HEK293T (cell line): ENCODE measurements around the gene CLRN3.

Source experiments
- CTCF ChIA-PET: fragments of 350-600 bp; formaldehyde crosslinking; extraction: SDS; loops from one replicate; lab custom pipeline; 2021; ENCODE audit warnings: antibody characterized with exemption, inconsistent platforms; lab: Yijun Ruan, JAX
- POLR2A ChIA-PET: fragments of 350-600 bp; formaldehyde crosslinking; extraction: SDS; loops from one replicate; lab custom pipeline; 2020; ENCODE audit warnings: antibody characterized with exemption, inconsistent platforms; lab: Yijun Ruan, JAX
- DNase-seq: peaks from one replicate; pipeline ENCODE4 v3.0.0; 2012; ENCODE audit warnings: mixed read lengths; ENCODE audit errors: extremely low spot score
- ARNT ChIP-seq: fragments of 450-650 bp; IDR thresholded peaks from 2 replicates; pipeline ENCODE4 v1.6.1; 2017; ENCODE audit warnings: mild to moderate bottlenecking
- BHLHE40 ChIP-seq: fragments of 450-650 bp; IDR thresholded peaks from 2 replicates; pipeline ENCODE4 v1.6.1; 2016; ENCODE audit warnings: mild to moderate bottlenecking, moderate library complexity, borderline replicate concordance
- CTBP1 ChIP-seq: fragments of 450-650 bp; IDR thresholded peaks from 2 replicates; pipeline ENCODE4 v1.6.1; 2016; ENCODE audit warnings: borderline replicate concordance
- ELF4 ChIP-seq: fragments of 450-650 bp; IDR thresholded peaks from 2 replicates; pipeline ENCODE4 v1.6.1; 2017; ENCODE audit warnings: antibody characterized with exemption
- FOXA1 ChIP-seq: fragments of 450-650 bp; IDR thresholded peaks from 2 replicates; pipeline ENCODE4 v1.6.1; 2016; ENCODE audit warnings: mild to moderate bottlenecking
- FOXK2 ChIP-seq: fragments of 450-650 bp; IDR thresholded peaks from 2 replicates; pipeline ENCODE4 v1.6.1; 2016; ENCODE audit warnings: mild to moderate bottlenecking
- FOXM1 ChIP-seq: fragments of 450-650 bp; IDR thresholded peaks from 2 replicates; pipeline ENCODE4 v1.6.1; 2017; ENCODE audit warnings: mild to moderate bottlenecking, borderline replicate concordance
- HDGF ChIP-seq: fragments of 450-650 bp; IDR thresholded peaks from 2 replicates; pipeline ENCODE4 v1.6.1; 2017; ENCODE audit warnings: antibody characterized with exemption, borderline replicate concordance
- L3MBTL2 ChIP-seq: fragments of 450-650 bp; conservative IDR thresholded peaks from 2 replicates; pipeline ENCODE4 v1.6.1; 2016; ENCODE audit warnings: mild to moderate bottlenecking
- LEF1 ChIP-seq: fragments of 450-650 bp; IDR thresholded peaks from 2 replicates; pipeline ENCODE4 v1.6.1; 2017; ENCODE audit warnings: mild to moderate bottlenecking, borderline replicate concordance
- NFRKB ChIP-seq: fragments of 450-650 bp; IDR thresholded peaks from 2 replicates; pipeline ENCODE4 v1.6.1; 2016; ENCODE audit warnings: mild to moderate bottlenecking, moderate library complexity
- PKNOX1 ChIP-seq: fragments of 450-650 bp; IDR thresholded peaks from 2 replicates; pipeline ENCODE4 v1.6.1; 2016
- SP1 ChIP-seq: fragments of 450-650 bp; IDR thresholded peaks from 2 replicates; pipeline ENCODE4 v1.6.1; 2017
- SUZ12 ChIP-seq: fragments of 450-650 bp; IDR thresholded peaks from 2 replicates; pipeline ENCODE4 v1.6.1; 2016; ENCODE audit warnings: mild to moderate bottlenecking
- TARDBP ChIP-seq: fragments of 450-650 bp; IDR thresholded peaks from 2 replicates; pipeline ENCODE4 v1.6.1; 2016
- ZNF384 ChIP-seq: fragments of 450-650 bp; IDR thresholded peaks from 2 replicates; pipeline ENCODE4 v1.6.1; 2016

Gene CLRN3

GRCh38 chr10:127925471-127926207 is 32.9 kb upstream of the CLRN3 start:
- TF ChIP-seq SP1 = no peak
- TF ChIP-seq ELF4 = no peak
- no peak for TF ChIP-seq LEF1
- TF ChIP-seq TARDBP = no peak
- TF ChIP-seq ARNT = no peak
- no peak for TF ChIP-seq FOXK2
- no peak for TF ChIP-seq FOXM1
- no peak for TF ChIP-seq NFRKB
- no peak for TF ChIP-seq ZNF384
- no peak for TF ChIP-seq FOXA1
- TF ChIP-seq BHLHE40 = no peak
- no peak for TF ChIP-seq PKNOX1
- no peak for TF ChIP-seq HDGF
- no peak for TF ChIP-seq SUZ12
- no peak for TF ChIP-seq CTBP1
- TF ChIP-seq L3MBTL2 = no peak
- CTCF ChIA-PET = no interaction called here
- no peak for DNase-seq
- POLR2A ChIA-PET = no interaction called here

GRCh38 chr10:127923646-127924045 is 30.9 kb upstream of the CLRN3 start:
- TF ChIP-seq PKNOX1 (no peak), HDGF (no peak), BHLHE40 (no peak), TARDBP (no peak), LEF1 (no peak), ELF4 (no peak), FOXA1 (no peak), ZNF384 (no peak), ARNT (no peak), SUZ12 (no peak), CTBP1 (no peak), FOXK2 (no peak), FOXM1 (no peak), NFRKB (no peak), L3MBTL2 (no peak), SP1 (no peak)
- POLR2A ChIA-PET = no interaction called here
- no peak for DNase-seq
- CTCF ChIA-PET = interaction anchor here (0.7 kb wide), 1 partner anchor 95 kb away, joined by 4 read pairs; no protein-coding TSS in a partner anchor

GRCh38 chr10:127922675-127923366 is 30.1 kb upstream of the CLRN3 start:
- POLR2A ChIA-PET = no interaction called here
- CTCF ChIA-PET = no interaction called here
- DNase-seq = no peak
- TF ChIP-seq ZNF384 (no peak), FOXM1 (no peak)

- ChIA-PET CTCF (no interaction called here), POLR2A (no interaction called here)
- no peak for TF ChIP-seq TARDBP
- no peak for TF ChIP-seq LEF1
- TF ChIP-seq L3MBTL2 = no peak
- no peak for TF ChIP-seq SUZ12
- no peak for TF ChIP-seq FOXA1
- no peak for TF ChIP-seq ELF4
- no peak for TF ChIP-seq PKNOX1
- TF ChIP-seq FOXK2 = no peak
- TF ChIP-seq FOXM1 = no peak
- TF ChIP-seq CTBP1 = no peak
- no peak for TF ChIP-seq ZNF384
- TF ChIP-seq NFRKB = no peak
- no peak for TF ChIP-seq SP1
- no peak for TF ChIP-seq HDGF
- no peak for TF ChIP-seq BHLHE40
- TF ChIP-seq ARNT = no peak
- no peak for DNase-seq
Observed at GRCh38 chr10:127922206-127922605, 29.5 kb upstream of the CLRN3 start.

GRCh38 chr10:127921753-127922145 is 29.0 kb upstream of the CLRN3 start:
- TF ChIP-seq PKNOX1 (no peak), FOXM1 (no peak), ZNF384 (no peak), L3MBTL2 (no peak), ARNT (no peak), TARDBP (no peak), SP1 (no peak), FOXK2 (no peak), NFRKB (no peak), ELF4 (no peak), HDGF (no peak), LEF1 (no peak)
- POLR2A ChIA-PET = no interaction called here
- no peak for DNase-seq
- CTCF ChIA-PET = interaction anchor here (2.0 kb wide), 1 partner anchor 114 kb away, joined by 5 read pairs; no protein-coding TSS in a partner anchor
